HG03521 (cell line): ENCODE results near the gene CGRRF1.
A peak's percentile ranks its signal among the peaks of the same experiment; 100 is the strongest.

Experiments
- ATAC-seq: cut with Tn5 transposase; IDR thresholded peaks from one replicate; pipeline ENCODE4 v1.9.1; 2021; ENCODE audit warnings: mild to moderate bottlenecking, moderate library complexity; ENCODE audit not compliant: unreplicated experiment

CGRRF1 gene

DNA sequence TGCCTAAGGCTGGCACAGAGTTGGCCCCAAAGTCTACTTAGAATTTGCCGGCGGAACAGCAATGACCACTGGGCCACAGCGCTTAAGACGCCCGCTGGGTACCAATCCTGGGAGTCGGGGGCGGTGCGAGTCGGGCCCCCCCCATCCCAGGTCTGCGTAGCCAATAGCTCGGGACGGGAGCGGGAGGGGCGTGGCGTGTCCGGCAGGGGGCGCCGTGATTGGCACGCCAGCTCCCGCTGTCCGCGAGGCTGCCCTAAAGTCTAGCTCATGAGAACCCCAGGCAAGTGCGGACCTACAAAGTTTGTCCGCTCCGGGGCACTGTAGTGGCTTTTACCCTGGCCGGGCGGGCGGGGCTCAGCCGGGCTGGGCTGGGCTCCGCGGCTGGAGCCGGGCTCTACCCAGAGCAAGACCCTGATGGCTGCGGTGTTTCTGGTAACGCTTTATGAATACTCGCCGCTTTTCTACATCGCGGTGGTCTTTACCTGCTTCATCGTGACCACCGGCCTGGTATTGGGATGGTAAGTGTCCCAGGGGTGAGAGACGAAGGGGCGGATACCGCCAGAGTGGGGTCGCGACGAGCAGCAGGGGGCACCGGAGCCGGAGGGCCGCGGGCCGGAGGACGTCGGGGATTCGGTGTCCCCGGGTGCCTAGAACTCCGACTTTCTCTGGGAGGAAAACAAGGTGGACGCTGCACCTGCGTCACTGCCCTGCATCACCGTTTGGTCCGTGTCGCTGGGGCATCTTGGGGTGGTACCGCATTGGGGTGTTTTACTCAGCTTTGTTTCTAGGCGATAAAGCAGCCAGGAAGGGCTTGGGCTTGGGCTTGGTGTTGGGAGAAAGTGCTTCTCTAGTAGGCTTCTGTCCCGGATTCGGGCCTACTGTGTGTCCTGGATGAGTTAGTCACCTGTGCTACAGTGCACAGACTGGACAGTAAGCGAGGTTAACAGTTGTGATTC, at the start of gene CGRRF1:
TSS of gene CGRRF1 (plus strand) at position 361 of the 956 bp plus-strand sequence. CDS start at position 415, 54 bp downstream.
- ATAC-seq: peak; percentile 97

DNA sequence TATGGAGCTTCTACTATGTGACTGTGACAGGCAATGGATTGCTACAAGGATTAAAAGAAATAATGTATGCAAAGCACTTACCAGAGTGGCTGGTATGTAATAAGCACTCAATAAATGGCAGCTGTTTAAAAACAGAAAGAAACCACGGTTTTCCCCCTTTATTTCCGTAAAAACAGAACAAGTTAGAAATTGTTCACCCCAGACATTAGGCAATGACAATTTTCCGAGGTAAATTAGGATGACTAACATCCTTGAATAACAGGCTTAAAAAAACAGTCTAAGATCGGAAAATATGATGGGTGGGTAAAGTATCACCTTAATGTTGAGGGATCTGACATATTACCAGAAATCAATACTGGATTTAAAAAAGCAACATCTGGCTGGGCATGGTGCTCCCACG, 47.7 kb upstream of the CGRRF1 start:
- ATAC-seq: no peak

DNA sequence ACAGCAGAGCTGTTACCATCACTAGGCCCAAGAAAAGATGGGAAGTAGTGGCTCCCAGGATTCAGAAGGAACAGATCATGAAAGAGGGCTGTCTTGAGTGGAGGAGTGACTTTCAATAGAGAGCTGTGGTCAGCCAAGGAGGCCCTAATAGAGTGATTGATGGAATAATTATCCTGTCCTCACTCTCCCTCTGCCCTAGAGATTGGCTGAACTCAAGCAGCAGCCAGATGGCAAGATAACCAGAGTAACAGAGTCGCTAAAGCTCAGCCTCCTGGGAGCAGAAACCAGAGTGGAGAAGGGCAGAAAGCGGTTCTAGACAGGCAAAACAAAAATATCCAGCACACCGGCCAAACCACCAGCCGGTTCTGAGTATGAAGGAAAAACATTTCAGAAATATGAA, 44.1 kb upstream of the CGRRF1 start:
- ATAC-seq: no peak

DNA sequence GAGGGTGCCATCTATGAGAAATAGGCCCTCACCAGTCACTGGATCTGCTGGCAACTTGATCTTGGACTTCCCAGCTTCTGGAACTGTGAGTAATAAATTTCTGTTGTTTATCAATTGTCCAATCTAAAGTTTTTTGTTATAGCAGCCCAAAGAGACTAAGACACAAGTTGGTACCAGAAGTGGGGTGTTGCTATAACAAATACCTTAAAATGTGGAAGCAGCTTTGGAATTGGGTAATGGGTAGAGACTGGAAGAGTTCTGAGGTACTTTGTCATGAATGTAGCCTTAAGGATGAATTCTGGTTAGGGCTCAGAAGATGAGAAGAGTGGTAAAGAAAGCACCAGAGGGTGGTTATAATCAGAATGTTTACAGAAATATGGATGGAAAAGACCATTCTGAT, 42.4 kb upstream of the CGRRF1 start:
- no peak for ATAC-seq

GRCh38 chr14:54470701-54471100, 39.0 kb upstream of the CGRRF1 start:
- ATAC-seq: no peak

GRCh38 chr14:54471641-54472040, 38.1 kb upstream of the CGRRF1 start:
- ATAC-seq: no peak

DNA sequence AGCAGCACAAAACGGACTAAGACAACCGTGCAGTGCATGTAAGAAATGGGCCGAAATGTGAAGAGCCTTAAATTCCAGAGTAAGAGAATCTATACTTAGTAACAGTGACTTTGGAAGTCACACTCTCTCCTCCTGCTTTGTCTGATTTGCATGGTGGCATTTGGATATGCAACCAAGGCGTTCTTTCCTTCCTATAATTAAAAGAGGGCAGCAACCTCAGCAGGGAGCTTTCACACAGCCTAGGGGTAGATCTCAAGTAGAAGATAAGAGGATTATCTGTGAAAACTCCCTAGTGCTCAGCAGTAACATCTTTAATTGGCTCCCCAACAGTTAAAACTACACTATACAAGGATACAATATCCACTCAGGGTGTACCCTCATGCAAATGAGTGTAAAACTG, 37.4 kb upstream of the CGRRF1 start:
- ATAC-seq: no peak

DNA sequence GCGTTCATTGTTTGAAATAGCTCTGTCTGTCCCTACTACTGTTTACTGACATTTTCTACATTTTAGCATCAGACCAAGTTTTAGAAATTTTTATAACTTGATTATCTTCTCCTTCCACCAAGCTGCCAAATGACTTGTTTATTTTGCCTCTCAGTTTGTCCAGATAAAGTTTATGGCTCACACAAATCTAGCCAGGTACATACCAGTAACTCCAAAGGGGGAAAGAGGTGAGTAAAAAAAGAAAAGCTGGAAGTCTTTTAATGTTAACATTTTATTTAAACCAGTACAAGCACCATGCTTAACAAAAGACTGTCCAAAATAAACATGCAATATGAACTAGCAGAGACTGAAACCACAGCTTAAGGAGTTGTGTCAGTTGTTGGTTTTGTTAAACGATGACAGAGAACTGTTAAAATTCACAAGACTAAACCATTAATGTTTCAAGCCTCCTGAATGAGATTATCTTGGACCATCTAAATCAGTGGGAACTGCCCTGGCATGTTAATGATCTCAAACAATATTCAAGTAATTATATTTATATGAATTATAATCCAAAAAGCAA, 35.4 kb upstream of the CGRRF1 start:
- no peak for ATAC-seq

DNA sequence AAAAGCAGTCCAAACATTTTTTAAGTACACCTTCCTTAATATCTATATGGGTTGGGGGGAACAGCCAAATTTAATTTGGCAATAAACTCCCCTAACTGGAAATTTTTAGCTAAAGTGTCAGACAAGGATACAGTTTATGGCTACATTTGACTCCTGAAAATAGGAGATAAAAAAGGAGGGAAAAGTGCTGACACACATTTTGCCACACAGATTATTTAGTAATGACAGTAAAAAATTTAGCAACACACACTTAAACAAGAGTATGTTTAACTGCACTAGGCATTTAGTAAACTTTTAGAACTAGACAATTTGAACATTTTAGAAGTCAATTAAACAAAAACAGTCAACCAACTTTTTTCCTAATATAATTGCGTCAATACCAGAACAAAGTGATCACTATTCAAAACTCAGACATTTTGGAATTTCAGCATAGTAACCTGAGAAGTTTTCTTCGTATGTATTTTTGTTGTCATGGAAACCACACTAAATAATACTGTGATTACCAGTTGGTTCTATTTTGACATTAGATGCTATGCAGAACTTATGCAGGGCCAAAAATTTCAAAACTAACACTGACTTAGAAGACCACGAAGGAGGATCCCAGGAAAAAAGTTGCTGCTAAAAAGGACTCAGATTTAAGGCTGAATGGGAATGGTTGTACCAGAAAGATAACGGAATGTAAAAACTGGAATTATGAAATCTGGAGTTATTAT, 34.4 kb upstream of the CGRRF1 start:
- ATAC-seq: no peak

DNA sequence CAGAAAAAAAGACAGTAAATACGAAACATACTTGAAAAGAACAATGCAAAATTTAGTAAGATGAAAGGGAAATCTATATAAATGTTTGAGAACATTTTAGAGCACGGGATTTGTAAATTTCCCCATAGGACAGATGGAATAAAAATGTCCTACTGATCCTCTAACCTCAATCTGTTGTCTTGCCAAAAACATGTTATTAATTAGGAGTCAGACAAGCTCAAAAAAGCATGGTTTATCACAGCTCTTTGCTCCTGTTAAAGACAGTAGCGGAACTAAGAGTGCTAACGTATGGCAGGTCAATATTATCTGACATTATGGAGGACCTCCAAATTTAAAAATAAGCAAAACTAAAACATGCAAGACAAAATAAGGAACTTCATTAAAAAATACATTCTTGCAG, 33.8 kb upstream of the CGRRF1 start:
- no peak for ATAC-seq

- no peak for ATAC-seq
Measured at GRCh38 chr14:54478636-54479215, 31.0 kb upstream of the CGRRF1 start.

- no peak for ATAC-seq
Measured at GRCh38 chr14:54480830-54481562, 28.7 kb upstream of the CGRRF1 start.

- ATAC-seq: no peak
Measured at GRCh38 chr14:54481695-54482094, 28.0 kb upstream of the CGRRF1 start.

DNA sequence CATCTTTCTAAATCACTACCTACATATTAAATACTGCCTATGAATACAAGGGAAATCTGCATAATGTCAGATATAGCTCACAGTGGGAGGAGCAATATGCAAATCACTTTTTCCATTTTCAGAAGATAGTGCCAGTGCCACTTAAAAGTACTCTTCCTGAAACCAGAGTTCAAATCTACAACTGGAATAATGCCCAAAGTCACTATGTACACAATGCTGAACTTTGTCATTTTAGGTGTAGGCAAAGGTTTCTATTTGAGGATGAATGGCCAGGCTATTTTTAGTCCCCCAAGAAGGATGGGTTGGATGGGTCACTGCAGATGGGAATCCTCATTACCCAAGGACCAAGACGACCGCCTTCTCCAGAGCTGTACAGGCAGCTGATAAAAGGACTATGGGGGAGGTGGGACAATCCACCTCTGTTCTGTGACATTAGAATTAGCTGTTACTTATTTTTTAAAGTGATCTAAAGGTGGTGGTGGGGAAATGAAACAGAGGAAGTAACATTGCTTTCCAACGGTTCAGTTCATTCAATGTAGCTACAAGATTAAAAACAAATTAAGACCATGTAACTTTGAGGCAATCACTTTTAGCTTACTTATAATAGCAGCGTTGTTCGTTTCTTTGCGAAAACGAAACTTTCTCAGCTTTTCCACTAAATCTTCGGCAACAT, 26.5 kb upstream of the CGRRF1 start:
- ATAC-seq: no peak

DNA sequence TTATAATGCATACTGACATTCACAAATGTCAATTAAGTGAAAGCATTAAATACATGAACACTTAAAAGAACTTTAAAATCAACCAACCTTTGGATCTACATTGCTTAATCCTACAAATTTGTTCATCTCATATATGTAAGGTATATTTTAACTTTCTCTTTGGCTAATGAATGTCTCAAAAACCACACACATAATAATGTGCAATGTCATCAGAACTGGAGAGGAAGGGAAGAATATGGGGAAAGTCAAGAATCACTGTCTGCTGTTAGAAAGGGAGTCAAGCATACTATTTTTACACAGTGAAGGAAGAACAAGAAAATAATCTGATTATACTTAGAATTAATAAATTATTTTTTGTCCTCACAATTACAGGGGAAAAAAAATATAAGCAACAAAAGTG, 25.9 kb upstream of the CGRRF1 start:
- ATAC-seq: no peak

GRCh38 chr14:54486685-54487084, 23.0 kb upstream of the CGRRF1 start:
- no peak for ATAC-seq

- no peak for ATAC-seq
Measured at GRCh38 chr14:54487771-54488170, 21.9 kb upstream of the CGRRF1 start.

DNA sequence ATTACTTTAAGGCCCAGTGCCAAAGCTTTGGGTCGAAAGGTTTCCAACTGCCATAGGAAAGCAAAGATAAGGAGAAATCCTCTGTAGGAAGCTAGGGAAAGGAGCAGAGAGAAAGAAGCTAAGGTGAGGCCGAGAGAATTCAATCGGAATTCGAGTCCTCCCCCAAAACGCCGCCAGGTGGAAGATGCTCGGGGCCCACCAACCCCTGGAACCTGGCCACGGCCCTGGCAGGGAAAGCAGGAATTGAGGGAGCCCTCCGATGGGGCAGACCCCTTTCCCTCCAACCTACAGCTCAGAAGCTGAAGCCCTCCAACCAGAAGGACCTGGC, 21.4 kb upstream of the CGRRF1 start:
- peak; percentile 17 for ATAC-seq

- peak; percentile 94 for ATAC-seq
Measured at GRCh38 chr14:54488646-54489317, 20.9 kb upstream of the CGRRF1 start, which contains the start of gene GMFB. Gene GMFB (minus strand): TSS chr14:54488980. CDS start chr14:54488927, 53 bp downstream.

GRCh38 chr14:54489318-54489683, 20.4 kb upstream of the CGRRF1 start:
- no peak for ATAC-seq
